Kidney (tissue), 14 donors: ENCODE measurements around the gene TSPAN4. TPM values are rescaled to one million over a fixed set of nuclear protein-coding genes. Genes with fewer than 3 reads are reported as not detected.

Source experiments
- DNase-seq, 5 donors: peaks; one replicate each; pipeline ENCODE4 v3.0.0-alpha.2; 2013 to 2020
- FAIRE-seq: peaks from 2 replicates; lab custom pipeline; 2012; peaks lifted over from hg19 to GRCh38; lab: Jason Lieb, UNC
- H3K27ac ChIP-seq, 2 donors: one replicate each; pipeline ENCODE4 v1.7.0; 2013; ENCODE audit warnings: low read depth in 2 of 2, low read length in 2 of 2, inconsistent platforms in 1 of 2
- H3K27me3 ChIP-seq: one replicate; pipeline ENCODE4 v1.7.1; 2013; ENCODE audit warnings: low read length, inconsistent platforms; ENCODE audit not compliant: control insufficient read depth, insufficient read depth
- H3K36me3 ChIP-seq, 3 donors: one replicate each; pipeline versions ENCODE4 v1.7.0 to v1.7.1; 2013; ENCODE audit warnings: low read length in 3 of 3, control low read depth in 1 of 3, inconsistent platforms in 1 of 3; ENCODE audit not compliant: insufficient read depth in 3 of 3, control insufficient read depth in 2 of 3
- H3K4me1 ChIP-seq, 3 donors: one replicate each; pipeline versions ENCODE4 v1.7.0 to v1.7.1; 2013; ENCODE audit warnings: low read length in 3 of 3, inconsistent platforms in 1 of 3, low read depth in 1 of 3; ENCODE audit not compliant: control insufficient read depth in 2 of 3, insufficient read depth in 2 of 3
- H3K4me3 ChIP-seq, 3 donors: one replicate each; pipeline versions ENCODE4 v1.7.0 to v1.8.1; 2013; ENCODE audit warnings: low read length in 3 of 3, control low read depth in 1 of 3, inconsistent platforms in 1 of 3
- H3K9ac ChIP-seq, 3 donors: one replicate each; pipeline versions ENCODE4 v1.7.0 to v1.7.1; 2013; ENCODE audit warnings: low read length in 3 of 3, control low read depth in 1 of 3, inconsistent platforms in 1 of 3
- H3K9me3 ChIP-seq, 3 donors: one replicate each; pipeline versions ENCODE4 v1.7.0 to v1.7.1; 2013; ENCODE audit warnings: low read length in 3 of 3, control low read depth in 1 of 3, inconsistent platforms in 1 of 3; ENCODE audit not compliant: control insufficient read depth in 2 of 3, insufficient read depth in 1 of 3
- intact Hi-C: fragments of 100-400 bp; cut with DNase I; formaldehyde crosslinking; loops from one replicate; pipeline ENCODE4 v1.11.1; 2022
- polyA plus RNA-seq: library from polyadenylated mRNA; stranded (reverse); fragments of 350-450 nt; fragmentation: Illumina TruSeq; extraction: RNeasy Lipid Tissue Mini Kit (QIAGEN cat#74804); gene quantifications from one replicate; pipeline ENCODE4 v1.2.3, GENCODE V29; 2014; ENCODE audit warnings: low read depth, low replicate concordance; ENCODE audit not compliant: insufficient read depth
- total RNA-seq: library from RNA; stranded (reverse); fragmentation: NEBNext Ultra II Directional; extraction: Animal tissue kit (Norgen Biotek cat#: 25700); gene quantifications from one replicate; pipeline ENCODE4 v1.2.1, GENCODE V29; 2021
- TF ChIP-seq, protein P1 (sequence below): IDR thresholded peaks from 3 replicates; pipeline ENCODE4 v1.5.1; 2012; ENCODE audit warnings: mild to moderate bottlenecking, moderate library complexity, borderline replicate concordance; ENCODE audit not compliant: insufficient read depth; ENCODE audit errors: extremely low read depth
- donor health status: control.
- donor health status: control.
- donor health status: control.
- donor health status: control.
- donor health status: control.
- donor health status: DM: yes; HTN: yes; CAD: no.
- donor health status: Normal renal cell carcinoma (clear cell type).

TSPAN4 gene
- total and polyA plus RNA-seq, 2 donors from 2014 or later, result 81.2 to 104 TPM

DNA sequence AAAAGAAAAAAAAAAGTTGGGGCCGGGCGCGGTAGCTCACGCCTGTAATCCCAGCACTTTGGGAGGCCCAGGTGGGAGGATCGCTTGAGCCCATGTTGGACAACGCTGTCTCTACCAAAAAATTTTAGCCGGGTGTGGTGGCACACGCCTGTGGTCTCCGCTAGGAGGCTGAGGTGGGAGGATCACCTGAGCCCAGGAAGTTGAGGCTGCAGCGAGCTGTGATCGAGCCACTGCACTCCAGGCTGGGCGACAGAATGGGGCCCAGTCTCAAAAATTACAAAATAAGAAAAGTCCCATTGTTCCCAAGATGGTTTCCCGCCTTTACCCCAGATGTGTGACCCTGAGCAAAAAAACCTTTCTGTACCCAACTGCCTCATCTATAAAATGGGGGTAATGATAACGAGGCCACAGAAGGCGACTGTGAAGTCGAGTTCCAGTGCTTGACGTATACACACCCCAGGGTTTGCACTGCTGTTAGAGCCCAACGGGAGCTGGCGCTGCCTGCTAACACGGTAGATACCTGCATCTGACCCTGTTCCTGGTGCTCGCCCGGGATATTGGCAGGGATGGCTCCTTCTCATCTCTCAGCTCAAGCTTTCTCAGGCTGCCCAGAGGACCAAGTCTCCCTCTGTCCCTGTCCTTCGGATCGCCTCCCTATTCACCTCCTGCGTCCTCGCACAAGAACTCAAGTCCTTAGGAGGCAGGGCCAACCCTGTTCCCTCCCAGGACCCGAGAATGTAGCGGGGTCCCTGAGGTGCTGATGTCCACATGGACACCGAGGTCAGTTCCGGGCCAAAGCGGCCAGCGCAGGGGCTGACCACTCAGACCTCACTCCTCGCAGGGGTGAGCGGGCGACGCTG is 34.0 kb upstream of the TSPAN4 start:
- intact Hi-C loops, result no loop called here

DNA sequence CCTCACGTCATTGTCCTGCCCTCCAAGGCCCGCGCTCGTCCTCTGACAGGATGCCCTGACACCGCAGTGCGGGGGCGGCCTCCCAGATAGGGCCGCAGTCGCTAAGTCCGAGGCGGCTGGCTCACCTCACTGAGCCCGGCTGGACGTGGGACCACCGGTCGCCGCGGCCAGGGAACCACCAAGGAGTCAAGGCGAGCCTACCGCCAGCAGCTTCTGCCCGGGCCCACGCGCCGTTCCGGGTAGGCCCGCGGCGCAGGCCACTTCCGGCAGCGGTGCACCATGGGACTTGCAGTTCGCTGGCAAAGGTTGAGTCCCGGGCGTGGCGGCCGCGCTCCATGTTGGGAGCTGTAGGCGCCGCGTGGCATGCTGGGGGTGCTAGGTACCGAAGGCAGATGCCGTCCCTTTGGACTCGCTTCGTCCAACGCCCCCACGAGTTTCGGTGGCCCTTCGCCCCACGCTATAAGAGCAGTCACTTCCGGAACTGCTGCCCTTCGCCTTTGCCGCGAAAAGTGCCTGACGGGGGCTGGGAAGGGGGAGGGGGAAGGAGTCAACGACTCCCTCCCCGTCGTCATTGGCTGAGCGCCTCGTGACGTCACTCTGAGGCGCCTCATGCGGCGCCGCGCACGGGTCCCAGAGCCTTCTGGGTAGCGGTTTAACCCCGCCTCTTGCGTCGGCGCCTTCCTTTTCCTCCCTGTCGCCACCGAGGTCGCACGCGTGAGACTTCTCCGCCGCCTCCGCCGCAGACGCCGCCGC is 33.2 kb upstream of the TSPAN4 start, which contains the start of gene RPLP2:
TSS of gene RPLP2 (plus strand) at position 681 of the 753 bp plus-strand sequence. CDS start 268 bp downstream, outside the sequence.
- H3K9ac ChIP-seq, result peak within 1 kb of the TSS; percentile 90 to 98 (median 95)
- H3K36me3 ChIP-seq, result peaks cover 6 to 14% (median 14%) of the 10 kb centered on the region in 3 donors
- TF ChIP-seq, protein P1, sequence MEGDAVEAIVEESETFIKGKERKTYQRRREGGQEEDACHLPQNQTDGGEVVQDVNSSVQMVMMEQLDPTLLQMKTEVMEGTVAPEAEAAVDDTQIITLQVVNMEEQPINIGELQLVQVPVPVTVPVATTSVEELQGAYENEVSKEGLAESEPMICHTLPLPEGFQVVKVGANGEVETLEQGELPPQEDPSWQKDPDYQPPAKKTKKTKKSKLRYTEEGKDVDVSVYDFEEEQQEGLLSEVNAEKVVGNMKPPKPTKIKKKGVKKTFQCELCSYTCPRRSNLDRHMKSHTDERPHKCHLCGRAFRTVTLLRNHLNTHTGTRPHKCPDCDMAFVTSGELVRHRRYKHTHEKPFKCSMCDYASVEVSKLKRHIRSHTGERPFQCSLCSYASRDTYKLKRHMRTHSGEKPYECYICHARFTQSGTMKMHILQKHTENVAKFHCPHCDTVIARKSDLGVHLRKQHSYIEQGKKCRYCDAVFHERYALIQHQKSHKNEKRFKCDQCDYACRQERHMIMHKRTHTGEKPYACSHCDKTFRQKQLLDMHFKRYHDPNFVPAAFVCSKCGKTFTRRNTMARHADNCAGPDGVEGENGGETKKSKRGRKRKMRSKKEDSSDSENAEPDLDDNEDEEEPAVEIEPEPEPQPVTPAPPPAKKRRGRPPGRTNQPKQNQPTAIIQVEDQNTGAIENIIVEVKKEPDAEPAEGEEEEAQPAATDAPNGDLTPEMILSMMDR, result no peak
- H3K4me3 ChIP-seq, result peak within 1 kb of the TSS; percentile 80 to 96 (median 85)
- no peaks in the 10 kb centered on the region for H3K27me3 ChIP-seq
- H3K9me3 ChIP-seq, result no peaks in the 10 kb centered on the region
- H3K27ac ChIP-seq, result peak within 1 kb of the TSS; percentile 99 to 100
- intact Hi-C loops, result no loop called here
- peak; percentile 98 to 100 (median 99) for DNase-seq
- no peak for FAIRE-seq
- peaks cover 2 to 28% (median 8%) of the 10 kb centered on the region in 3 donors for H3K4me1 ChIP-seq

More for the DNA sequence above, 34.0 kb upstream of the TSPAN4 start:
- Histone ChIP-seq H3K27me3 (no peaks in the 10 kb centered on the region), H3K4me3 (peak overlapping the region; percentile 80 to 96 (median 85)), H3K9me3 (no peaks in the 10 kb centered on the region), H3K27ac (peak overlapping the region; percentile 99 to 100), H3K4me1 (peaks cover 2 to 33% (median 10%) of the 10 kb centered on the region in 3 donors), H3K36me3 (peaks cover 6 to 14% (median 14%) of the 10 kb centered on the region in 3 donors), H3K9ac (peak overlapping the region; percentile 90 to 97 (median 95))
- TF ChIP-seq, protein P1, result no peak
- no peak for FAIRE-seq
- no peak for DNase-seq

DNA sequence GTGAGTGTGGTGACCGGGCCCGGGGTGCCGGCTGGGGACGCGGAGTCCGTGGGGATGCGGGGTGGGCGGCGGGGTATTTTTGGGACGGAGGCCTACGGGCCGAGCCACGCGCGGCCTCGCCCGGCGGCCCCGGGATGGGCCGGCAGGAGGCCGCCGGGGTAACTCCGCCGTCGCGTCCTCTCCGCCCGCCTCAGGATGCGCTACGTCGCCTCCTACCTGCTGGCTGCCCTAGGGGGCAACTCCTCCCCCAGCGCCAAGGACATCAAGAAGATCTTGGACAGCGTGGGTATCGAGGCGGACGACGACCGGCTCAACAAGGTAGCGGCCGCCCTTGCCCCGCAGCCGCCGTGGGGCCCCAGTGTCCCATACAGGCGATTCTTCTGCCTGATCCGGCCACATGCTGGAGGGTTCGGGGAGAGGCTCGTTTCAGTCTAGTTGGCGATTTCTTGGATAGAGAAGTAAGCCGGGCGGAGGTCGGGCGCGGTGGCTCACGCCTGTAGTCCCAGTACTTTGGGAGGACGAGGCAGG is 32.5 kb upstream of the TSPAN4 start:
- Histone ChIP-seq H3K27me3 (no peaks in the 10 kb centered on the region), H3K4me1 (peaks cover 2 to 25% (median 5%) of the 10 kb centered on the region in 3 donors), H3K27ac (peak overlapping the region; percentile 99 to 100), H3K9ac (peak overlapping the region; percentile 30 to 98 (median 86)), H3K36me3 (peaks cover 6 to 14% (median 14%) of the 10 kb centered on the region in 3 donors), H3K9me3 (no peaks in the 10 kb centered on the region), H3K4me3 (peak overlapping the region; percentile 80 to 96 (median 85))
- intact Hi-C loops, result no loop called here
- FAIRE-seq (no peak), DNase-seq (no peak)
- TF ChIP-seq, protein P1, result no peak
